GM10266 (cell line): ENCODE results near the gene WWC1.

Experiments used
- DNase-seq: peaks from one replicate; pipeline ENCODE4 v3.0.0; 2012; ENCODE audit errors: extremely low spot score
- CTCF ChIP-seq: IDR thresholded peaks from 2 replicates; pipeline ENCODE4 v1.5.1; 2012; ENCODE audit warnings: mild to moderate bottlenecking, low read depth; ENCODE audit not compliant: control insufficient read depth, insufficient read depth; ENCODE audit errors: missing control alignments

Gene WWC1

GRCh38 chr5:168347368-168348083, 56.1 kb downstream of the WWC1 start:
- no peak for TF ChIP-seq CTCF
- DNase-seq: no peak

- DNase-seq: no peak
- TF ChIP-seq CTCF: no peak
Observed at GRCh38 chr5:168348084-168348414, 56.6 kb downstream of the WWC1 start.

GRCh38 chr5:168350315-168350714, 58.9 kb downstream of the WWC1 start:
- no peak for TF ChIP-seq CTCF
- no peak for DNase-seq

- no peak for TF ChIP-seq CTCF
- DNase-seq: no peak
Observed at GRCh38 chr5:168353216-168353957, 61.9 kb downstream of the WWC1 start.

- DNase-seq: no peak
- no peak for TF ChIP-seq CTCF
Observed at GRCh38 chr5:168354397-168354796, 63.0 kb downstream of the WWC1 start.

- no peak for DNase-seq
- no peak for TF ChIP-seq CTCF
Observed at GRCh38 chr5:168356171-168356570, 64.7 kb downstream of the WWC1 start.

- no peak for TF ChIP-seq CTCF
- DNase-seq: no peak
Observed at GRCh38 chr5:168356592-168356991, 65.1 kb downstream of the WWC1 start.
